Heart left ventricle (tissue), 16 donors: Measurements from ENCODE around the gene MRPL4. TPM values are rescaled to one million over a fixed set of nuclear protein-coding genes. Genes with fewer than 3 reads are reported as not detected.

Experiments used
- ATAC-seq, 4 donors: fragments of 200-7000 bp; cut with Tn5 transposase; one replicate each; pipeline ENCODE4 v1.9.1; 2020 to 2022; ENCODE audit warnings: moderate library complexity in 4 of 4, mild to moderate bottlenecking in 3 of 4, moderate number of reproducible peaks in 1 of 4
- DNase-seq, 5 donors: peaks; one replicate each; pipeline ENCODE4 v3.0.0-alpha.2; 2020
- H3K27ac ChIP-seq, 12 donors: fragments of 200-600 bp; sonication (generic) in 4 of 12; one replicate each; pipeline versions ENCODE4 v1.5.0 to v1.8.0; 2016 to 2022; ENCODE audit warnings: mild to moderate bottlenecking in 2 of 12
- H3K27me3 ChIP-seq, 9 donors: fragments of 200-600 bp; sonication (generic) in 2 of 9; one replicate each; pipeline versions ENCODE4 v1.5.1 to v1.8.0; 2016 to 2022; ENCODE audit warnings: mild to moderate bottlenecking in 3 of 9
- H3K36me3 ChIP-seq, 9 donors: fragments of 200-600 bp; sonication (generic) in 2 of 9; one replicate each; pipeline versions ENCODE4 v1.5.0 to v1.8.0; 2018 to 2022; ENCODE audit warnings: mild to moderate bottlenecking in 2 of 9
- H3K4me1 ChIP-seq, 12 donors: fragments of 200-600 bp; sonication (generic) in 4 of 12; one replicate each; pipeline versions ENCODE4 v1.5.0 to v1.8.0; 2016 to 2022; ENCODE audit warnings: mild to moderate bottlenecking in 3 of 12
- H3K4me3 ChIP-seq, 12 donors: fragments of 200-600 bp; sonication (generic) in 4 of 12; one replicate each; pipeline versions ENCODE4 v1.5.0 to v1.8.0; 2017 to 2022; ENCODE audit warnings: mild to moderate bottlenecking in 9 of 12, moderate library complexity in 4 of 12
- H3K9me3 ChIP-seq, 12 donors: fragments of 200-600 bp; sonication (generic) in 4 of 12; one replicate each; pipeline versions ENCODE4 v1.5.0 to v1.8.0; 2016 to 2022; ENCODE audit warnings: mild to moderate bottlenecking in 1 of 12
- POLR2A ChIP-seq, 2 donors: fragments of 450-650 bp; IDR thresholded peaks; one replicate each; pipeline ENCODE4 v1.6.1; 2017; ENCODE audit warnings: antibody characterized with exemption in 2 of 2, mild to moderate bottlenecking in 2 of 2, moderate library complexity in 2 of 2
- WGBS, 4 donors: extraction: QIAGEN DNeasy Blood & Tissue Kit in 2 of 4; methylation state at CpG; one replicate each; pipeline versions ENCODE4 v1.1.5 to v1.1.7; 2013 to 2018; 5-methylcytosine and 5-hydroxymethylcytosine counted together
- intact Hi-C, 10 donors: fragments of 100-400 bp; cut with DNase I; formaldehyde crosslinking; loops; one replicate each; pipeline versions ENCODE4 v1.11.1 to v1.14.2; 2022
- polyA plus RNA-seq, 2 donors: library from polyadenylated mRNA; stranded (reverse); fragments of 200-250 nt; gene quantifications; one replicate each; pipeline ENCODE4 v1.2.3, GENCODE V29; 2013
- total RNA-seq, 9 donors: library from RNA; depleted of rRNA in 2 of 9; stranded (reverse); fragments of >200 nt in 2 of 9; fragmentation: NEBNext Ultra II Directional in 3 of 9; extraction: Animal tissue kit (Norgen Biotek cat#: 25700) in 3 of 9; gene quantifications; one replicate each; pipeline versions ENCODE4 v1.1.0 to v1.2.4, GENCODE V29; 2016 to 2023
- TF ChIP-seq, protein P1 (sequence below), 12 donors: fragments of 200-600 bp; sonication (generic) in 4 of 12; IDR thresholded peaks; one replicate each; pipeline versions ENCODE4 v1.5.0 to v1.8.0; 2018 to 2022; ENCODE audit warnings: antibody characterized with exemption in 12 of 12, mild to moderate bottlenecking in 5 of 12
- donor health status: ischemic (EF 13 %, LVEDD 7.1; RV severe dilation, severe dysfunction).
- donor health status: healthy with polysubstance abuse.
- donor health status: DM: no; HTN: yes; CAD: no.
- donor health status: DM: no; HTN: no; CAD: no.
- donor health status: ischemic (EF 25% LVEDD 6.9; RV normal size, moderate dysfunction).
- donor health status: ischemic (EF 25% LVEDD 5.7; RV mildly dilated, moderate dysfunction).
- donor health status: healthy.
- donor health status: DM: yes; HTN: yes; CAD: no.
- donor health status: ischemic (EF 35%, LVEDD 5.7; RV mildly dilated, moderate dysfunction).
- donor health status: nonischemic (EF 11% LVEDD 7.7; RV severe dilation, severe dysfunction).
- donor health status: DM: yes; HTN: yes; CAD: no.
- donor health status: PGD.
- donor health status: ischemic (EF 29% LVEDD 5.4; RV normal size, mild dysfunction).
- donor health status: nonischemic (EF 23%, LVEDD 6.1; RV moderate dilation, normal function).

The MRPL4 gene
- total and polyA plus RNA-seq, 11 donors = 37.7 to 123 (median 68.2) TPM

DNA sequence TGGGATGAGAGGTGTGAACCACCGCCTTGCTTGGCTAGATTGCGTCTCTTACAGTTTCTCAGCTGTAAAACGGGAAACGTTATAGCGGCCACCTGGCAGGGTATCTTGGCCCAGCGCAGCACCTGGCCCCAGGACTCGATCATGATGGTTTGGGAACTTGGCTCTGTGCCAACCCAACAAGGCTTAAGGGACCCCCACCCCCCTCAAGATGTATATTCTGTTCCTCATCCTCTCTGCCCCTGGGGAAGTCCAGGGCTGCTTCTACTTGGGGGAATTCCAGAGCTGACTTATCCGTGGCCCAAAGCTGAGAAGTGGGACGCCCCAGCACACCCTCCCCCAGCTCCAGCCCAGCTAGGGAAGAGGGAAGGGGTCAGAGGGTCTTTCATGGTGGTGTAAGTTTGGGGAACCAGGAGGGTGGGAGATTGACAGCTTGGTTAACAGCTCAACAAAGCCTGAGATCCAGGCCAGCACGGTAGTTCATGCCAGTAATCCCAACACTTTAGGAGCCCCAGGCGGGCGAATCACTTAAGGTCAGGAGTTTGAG is 19.6 kb downstream of the MRPL4 start:
- intact Hi-C loops = loop anchor here in 2 of 10 donors (5.0 kb wide), 1 partner anchor 61 kb away; the partner anchor contains the start of gene RAVER1 (in 2 of the 2)

DNA sequence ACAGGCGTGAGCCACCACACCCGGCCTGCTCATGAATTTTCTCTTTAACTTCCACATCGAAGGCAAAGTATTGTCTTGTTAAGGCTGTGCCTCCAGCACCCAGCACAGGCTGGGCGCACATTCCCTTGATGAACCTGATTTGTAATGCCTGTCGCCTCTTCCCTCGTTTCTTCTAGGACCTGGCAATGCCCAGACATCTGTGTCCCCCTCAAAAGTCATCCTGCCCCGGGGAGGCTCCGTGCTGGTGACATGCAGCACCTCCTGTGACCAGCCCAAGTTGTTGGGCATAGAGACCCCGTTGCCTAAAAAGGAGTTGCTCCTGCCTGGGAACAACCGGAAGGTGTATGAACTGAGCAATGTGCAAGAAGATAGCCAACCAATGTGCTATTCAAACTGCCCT is 22.6 kb downstream of the MRPL4 start:
- 82 to 87% (median 84%) methylated on average over 10 of the region's 10 CpGs for WGBS, 4 donors

More for the DNA sequence above, 19.6 kb downstream of the MRPL4 start:
- Histone ChIP-seq H3K27me3 (peaks cover 0 to 23% (median 3%) of the 10 kb centered on the region in 9 donors), H3K36me3 (peaks cover 0 to 30% (median 11%) of the 10 kb centered on the region in 9 donors), H3K27ac (peak overlapping the region in 11 of 12 donors; percentile 77 to 99 (median 89)), H3K4me1 (peaks cover 0 to 74% (median 17%) of the 10 kb centered on the region in 12 donors), H3K4me3 (peak overlapping the region; percentile 19 to 78 (median 60)), H3K9me3 (no peaks in the 10 kb centered on the region)
- TF ChIP-seq POLR2A (IDR thresholded peaks at IDR 0.05) = no peak
- TF ChIP-seq, protein P1, sequence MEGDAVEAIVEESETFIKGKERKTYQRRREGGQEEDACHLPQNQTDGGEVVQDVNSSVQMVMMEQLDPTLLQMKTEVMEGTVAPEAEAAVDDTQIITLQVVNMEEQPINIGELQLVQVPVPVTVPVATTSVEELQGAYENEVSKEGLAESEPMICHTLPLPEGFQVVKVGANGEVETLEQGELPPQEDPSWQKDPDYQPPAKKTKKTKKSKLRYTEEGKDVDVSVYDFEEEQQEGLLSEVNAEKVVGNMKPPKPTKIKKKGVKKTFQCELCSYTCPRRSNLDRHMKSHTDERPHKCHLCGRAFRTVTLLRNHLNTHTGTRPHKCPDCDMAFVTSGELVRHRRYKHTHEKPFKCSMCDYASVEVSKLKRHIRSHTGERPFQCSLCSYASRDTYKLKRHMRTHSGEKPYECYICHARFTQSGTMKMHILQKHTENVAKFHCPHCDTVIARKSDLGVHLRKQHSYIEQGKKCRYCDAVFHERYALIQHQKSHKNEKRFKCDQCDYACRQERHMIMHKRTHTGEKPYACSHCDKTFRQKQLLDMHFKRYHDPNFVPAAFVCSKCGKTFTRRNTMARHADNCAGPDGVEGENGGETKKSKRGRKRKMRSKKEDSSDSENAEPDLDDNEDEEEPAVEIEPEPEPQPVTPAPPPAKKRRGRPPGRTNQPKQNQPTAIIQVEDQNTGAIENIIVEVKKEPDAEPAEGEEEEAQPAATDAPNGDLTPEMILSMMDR (IDR thresholded peaks at IDR 0.05) = no peak
- 26 to 41% (median 32%) methylated on average over 12 of the region's 12 CpGs for WGBS, 4 donors
- peak in 1 of 5 donors; percentile 30 for DNase-seq
- ATAC-seq = no peak

DNA sequence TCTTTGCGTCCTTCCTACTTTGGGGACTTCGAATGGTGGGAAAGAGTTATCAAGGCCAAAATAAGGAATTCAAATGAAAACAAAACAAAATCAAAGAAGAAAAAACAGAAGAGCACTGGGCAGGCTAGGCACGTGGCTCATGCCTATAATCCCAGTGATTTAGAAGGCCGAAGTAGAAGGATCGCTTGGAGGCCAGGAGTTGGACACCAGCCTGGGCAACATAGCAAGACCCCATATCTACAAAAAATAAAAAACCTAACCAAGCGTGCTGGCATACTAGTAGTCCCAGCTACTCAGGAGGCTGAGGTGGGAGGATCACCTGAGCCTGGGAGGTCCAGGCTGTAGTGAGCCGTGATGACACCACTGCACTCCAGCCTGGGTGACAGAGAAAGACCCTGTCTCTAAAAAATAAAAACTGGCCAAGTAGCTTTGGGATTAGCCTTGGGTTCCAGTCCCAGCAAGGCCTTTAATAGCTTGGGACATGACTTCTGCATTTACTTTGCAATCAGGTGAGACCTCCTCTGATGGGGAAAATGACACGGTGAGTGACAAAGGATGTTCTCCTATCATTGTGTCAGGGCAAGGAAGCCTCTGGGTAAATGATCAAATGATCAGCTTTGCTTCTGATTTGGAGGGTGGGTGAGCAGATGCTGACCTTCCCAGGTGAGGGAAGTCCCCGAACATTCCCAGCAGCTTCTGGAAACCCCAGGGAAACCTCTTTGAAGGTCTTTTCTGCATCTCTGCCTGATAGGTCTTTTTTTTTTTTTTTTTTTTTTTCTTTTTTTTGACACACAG is 26.0 kb downstream of the MRPL4 start:
- ATAC-seq (no peak), DNase-seq (no peak)
- peaks cover 0 to 42% (median 0%) of the 10 kb centered on the region in 12 donors for H3K4me1 ChIP-seq
- peaks cover 0 to 90% (median 28%) of the 10 kb centered on the region in 9 donors for H3K36me3 ChIP-seq
- no peak overlapping the region for H3K27ac ChIP-seq
- intact Hi-C loops = no loop called here
- no peak overlapping the region for H3K4me3 ChIP-seq
- H3K9me3 ChIP-seq = no peaks in the 10 kb centered on the region
- no peaks in the 10 kb centered on the region for H3K27me3 ChIP-seq
- 89 to 91% (median 90%) methylated on average over 9 of the region's 9 CpGs for WGBS, 4 donors
- TF ChIP-seq, protein P1 (IDR thresholded peaks at IDR 0.05) = no peak
- TF ChIP-seq POLR2A (IDR thresholded peaks at IDR 0.05) = no peak

More for the DNA sequence above, 22.6 kb downstream of the MRPL4 start:
- Histone ChIP-seq H3K27ac (no peak overlapping the region), H3K9me3 (no peaks in the 10 kb centered on the region), H3K27me3 (peaks cover 0 to 21% (median 3%) of the 10 kb centered on the region in 9 donors), H3K4me3 (peak overlapping the region in 1 of 12 donors; percentile 78), H3K36me3 (peaks cover 0 to 60% (median 20%) of the 10 kb centered on the region in 9 donors), H3K4me1 (peaks cover 0 to 64% (median 8%) of the 10 kb centered on the region in 12 donors)
- intact Hi-C loops = loop anchor here in 2 of 10 donors (5.0 kb wide), 1 partner anchor 58 kb away; the partner anchor contains the start of gene RAVER1 (in 2 of the 2)
- DNase-seq (no peak), ATAC-seq (no peak)
- no peak for TF ChIP-seq POLR2A (IDR thresholded peaks at IDR 0.05)
- TF ChIP-seq, protein P1 (IDR thresholded peaks at IDR 0.05) = no peak

DNA sequence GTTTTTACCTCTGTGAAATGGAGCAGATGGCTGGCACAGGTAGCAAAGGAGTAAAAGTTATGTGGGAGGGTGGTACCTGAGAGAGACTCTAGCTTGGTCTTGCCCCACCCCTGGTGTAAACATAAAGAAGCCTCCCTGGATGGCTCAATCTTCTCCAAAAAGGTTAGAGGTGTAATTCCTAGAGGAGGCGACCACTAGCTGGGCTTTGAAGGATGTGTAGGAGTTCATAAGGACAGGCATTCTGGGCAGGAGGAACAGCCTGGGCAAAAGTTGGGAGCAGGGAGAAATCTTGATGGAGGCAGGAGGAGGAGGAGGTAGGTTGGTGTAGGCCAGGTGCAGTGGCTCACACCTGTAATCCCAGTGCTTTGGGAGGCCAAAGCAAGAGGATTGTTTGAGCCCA is 26.9 kb downstream of the MRPL4 start:
- intact Hi-C loops = no loop called here

More for the DNA sequence above, 26.9 kb downstream of the MRPL4 start:
- Histone ChIP-seq H3K4me3 (no peak overlapping the region), H3K27me3 (no peaks in the 10 kb centered on the region), H3K36me3 (peaks cover 0 to 99% (median 34%) of the 10 kb centered on the region in 9 donors), H3K4me1 (peaks cover 0 to 34% (median 0%) of the 10 kb centered on the region in 12 donors), H3K9me3 (no peaks in the 10 kb centered on the region), H3K27ac (no peak overlapping the region)
- DNase-seq (no peak), ATAC-seq (no peak)
- no peak for TF ChIP-seq POLR2A (IDR thresholded peaks at IDR 0.05)
- TF ChIP-seq, protein P1 (IDR thresholded peaks at IDR 0.05) = no peak
- WGBS, 4 donors = 95 to 100% (median 98%) methylated on average over 1 of the region's 1 CpG
